IMR-90 (cell line): Measurements from ENCODE around the gene TRIO.

Source experiments
- BHLHE40 ChIP-seq: fragments of 150-350 bp; IDR thresholded peaks from 2 replicates; pipeline ENCODE4 v1.6.1; 2016; ENCODE audit warnings: mild to moderate bottlenecking, low read depth, low read length
- CEBPB ChIP-seq: IDR thresholded peaks from 2 replicates; pipeline ENCODE4 v1.6.1; 2012; ENCODE audit warnings: low read depth, low read length, improper control_type of control experiment
- CHD1 ChIP-seq: IDR thresholded peaks from 2 replicates; pipeline ENCODE4 v1.6.1; 2012; ENCODE audit warnings: low read depth, low read length, improper control_type of control experiment
- FOS ChIP-seq: fragments of 150-350 bp; IDR thresholded peaks from 2 replicates; pipeline ENCODE4 v1.6.1; 2016; ENCODE audit warnings: low read depth, low read length
- MAFK ChIP-seq: IDR thresholded peaks from 2 replicates; pipeline ENCODE4 v1.6.1; 2012; ENCODE audit warnings: low read depth, low read length, improper control_type of control experiment
- MXI1 ChIP-seq: IDR thresholded peaks from 2 replicates; pipeline ENCODE4 v1.6.1; 2012; ENCODE audit warnings: low read depth, mild to moderate bottlenecking, low read length, moderate library complexity, borderline replicate concordance
- RAD21 ChIP-seq: IDR thresholded peaks from 2 replicates; pipeline ENCODE4 v1.6.1; 2012; ENCODE audit warnings: low read length, improper control_type of control experiment
- RFX5 ChIP-seq: IDR thresholded peaks from 2 replicates; pipeline ENCODE4 v1.8.0; 2012; ENCODE audit warnings: low read depth, mild to moderate bottlenecking, low read length, moderate library complexity
- TF ChIP-seq, protein P1 (sequence below): fragments of 150-350 bp; IDR thresholded peaks from 2 replicates; pipeline ENCODE4 v1.6.1; 2016; ENCODE audit warnings: low read depth, mild to moderate bottlenecking, low read length, moderate library complexity, borderline replicate concordance
- TF ChIP-seq, protein P2 (sequence below): conservative IDR thresholded peaks from 2 replicates; pipeline ENCODE4 v1.5.1; 2012; ENCODE audit warnings: mild to moderate bottlenecking, low read depth, low read length, improper control_type of control experiment

DNA sequence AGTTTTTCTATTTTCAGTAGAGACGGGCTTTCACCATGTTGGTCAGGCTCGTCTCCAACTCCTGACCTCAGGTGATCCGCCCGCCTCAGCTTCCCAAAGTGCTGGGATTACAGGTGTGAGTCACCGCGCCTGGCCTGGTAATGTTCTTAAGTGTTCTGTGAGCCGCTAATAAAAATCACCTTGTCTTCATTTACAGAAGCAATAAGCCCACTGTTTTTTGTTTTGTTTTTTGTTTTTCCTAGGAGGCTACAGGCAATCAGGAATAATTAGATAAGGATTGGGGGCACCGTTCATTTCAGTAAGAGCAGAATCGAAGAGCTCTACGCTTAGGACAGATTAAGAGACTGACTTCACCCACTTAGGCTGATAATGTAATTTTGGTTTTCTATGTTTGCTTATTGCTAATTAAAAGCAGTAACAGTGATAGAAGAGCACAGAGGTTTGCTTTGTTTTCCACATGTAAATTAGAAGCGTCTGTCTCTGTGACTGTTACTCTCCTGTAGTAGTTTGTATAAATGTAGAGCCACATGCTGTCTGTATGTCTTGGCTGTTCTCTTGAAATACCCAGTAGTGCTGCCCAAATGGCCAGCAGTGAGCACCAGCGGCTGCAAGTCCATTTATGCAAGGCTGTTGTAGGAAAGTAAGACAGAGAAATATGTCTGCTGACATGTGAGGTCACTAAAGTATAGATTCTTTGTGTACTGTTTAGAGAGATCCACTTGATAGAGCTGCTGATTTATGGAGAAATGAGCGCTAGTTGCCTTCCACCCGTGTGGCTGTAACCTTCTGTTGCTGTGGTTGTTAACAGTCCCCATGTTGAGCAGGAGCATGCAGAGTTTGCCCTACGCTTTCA, 30.5 kb downstream of the TRIO start:
- TF ChIP-seq MXI1 (no peak), MAFK (no peak), RAD21 (no peak), CEBPB (no peak), BHLHE40 (no peak), FOS (no peak), RFX5 (no peak), CHD1 (no peak)
- TF ChIP-seq, protein P1, sequence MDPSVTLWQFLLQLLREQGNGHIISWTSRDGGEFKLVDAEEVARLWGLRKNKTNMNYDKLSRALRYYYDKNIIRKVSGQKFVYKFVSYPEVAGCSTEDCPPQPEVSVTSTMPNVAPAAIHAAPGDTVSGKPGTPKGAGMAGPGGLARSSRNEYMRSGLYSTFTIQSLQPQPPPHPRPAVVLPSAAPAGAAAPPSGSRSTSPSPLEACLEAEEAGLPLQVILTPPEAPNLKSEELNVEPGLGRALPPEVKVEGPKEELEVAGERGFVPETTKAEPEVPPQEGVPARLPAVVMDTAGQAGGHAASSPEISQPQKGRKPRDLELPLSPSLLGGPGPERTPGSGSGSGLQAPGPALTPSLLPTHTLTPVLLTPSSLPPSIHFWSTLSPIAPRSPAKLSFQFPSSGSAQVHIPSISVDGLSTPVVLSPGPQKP: no peak
- TF ChIP-seq, protein P2, sequence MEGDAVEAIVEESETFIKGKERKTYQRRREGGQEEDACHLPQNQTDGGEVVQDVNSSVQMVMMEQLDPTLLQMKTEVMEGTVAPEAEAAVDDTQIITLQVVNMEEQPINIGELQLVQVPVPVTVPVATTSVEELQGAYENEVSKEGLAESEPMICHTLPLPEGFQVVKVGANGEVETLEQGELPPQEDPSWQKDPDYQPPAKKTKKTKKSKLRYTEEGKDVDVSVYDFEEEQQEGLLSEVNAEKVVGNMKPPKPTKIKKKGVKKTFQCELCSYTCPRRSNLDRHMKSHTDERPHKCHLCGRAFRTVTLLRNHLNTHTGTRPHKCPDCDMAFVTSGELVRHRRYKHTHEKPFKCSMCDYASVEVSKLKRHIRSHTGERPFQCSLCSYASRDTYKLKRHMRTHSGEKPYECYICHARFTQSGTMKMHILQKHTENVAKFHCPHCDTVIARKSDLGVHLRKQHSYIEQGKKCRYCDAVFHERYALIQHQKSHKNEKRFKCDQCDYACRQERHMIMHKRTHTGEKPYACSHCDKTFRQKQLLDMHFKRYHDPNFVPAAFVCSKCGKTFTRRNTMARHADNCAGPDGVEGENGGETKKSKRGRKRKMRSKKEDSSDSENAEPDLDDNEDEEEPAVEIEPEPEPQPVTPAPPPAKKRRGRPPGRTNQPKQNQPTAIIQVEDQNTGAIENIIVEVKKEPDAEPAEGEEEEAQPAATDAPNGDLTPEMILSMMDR: no peak
